Right forelimb (tissue), 1 donor: ENCODE measurements around the gene DNASE1.
A peak's percentile ranks its signal among the peaks of the same experiment; 100 is the strongest.

ENCODE experiments used
- DNase-seq: peaks from one replicate; pipeline ENCODE4 v3.0.0-alpha.2; 2018

Gene DNASE1

GRCh38 chr16:3665508-3665907 lies 11.0 kb downstream of the DNASE1 start:
- DNase-seq, result no peak

DNA sequence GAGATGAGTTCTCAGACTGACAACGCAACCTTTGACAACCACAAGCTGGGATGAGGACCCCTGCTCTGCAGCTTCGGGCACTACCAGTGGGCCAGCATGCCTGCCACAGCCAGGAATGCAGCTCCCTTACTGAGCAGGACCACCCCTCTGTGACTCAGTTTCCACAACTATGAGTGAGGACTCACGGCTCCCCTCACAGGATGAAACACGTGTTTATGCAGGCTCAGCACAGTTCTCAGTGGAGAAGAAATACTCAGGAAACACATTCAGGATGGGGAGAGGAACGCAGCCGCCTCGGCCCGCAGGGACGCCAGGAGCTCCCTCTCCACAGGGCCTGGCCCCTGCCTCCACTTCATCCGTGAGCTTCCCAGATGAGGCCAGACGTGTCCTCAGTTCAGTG lies 14.1 kb downstream of the DNASE1 start:
- DNase-seq, result no peak

DNA sequence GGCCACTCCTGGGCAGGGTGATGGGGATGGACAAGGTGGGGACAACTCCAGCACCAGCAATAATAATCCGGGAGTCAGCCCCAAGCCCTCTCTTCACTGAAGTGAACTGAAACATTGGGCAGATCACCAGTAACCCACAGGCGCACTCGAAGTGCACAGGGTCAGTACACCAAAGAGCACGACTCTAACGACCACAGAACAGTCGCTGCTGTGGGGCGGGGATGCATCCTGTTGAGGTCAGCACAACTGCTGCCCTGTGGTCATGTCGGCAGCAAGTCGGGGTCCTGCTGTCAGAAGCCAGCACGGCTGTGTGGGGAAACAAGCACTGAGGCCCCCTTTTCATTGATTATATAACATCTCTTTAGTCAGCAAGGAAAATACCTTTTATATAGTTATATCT lies 14.6 kb downstream of the DNASE1 start:
- no peak for DNase-seq

DNA sequence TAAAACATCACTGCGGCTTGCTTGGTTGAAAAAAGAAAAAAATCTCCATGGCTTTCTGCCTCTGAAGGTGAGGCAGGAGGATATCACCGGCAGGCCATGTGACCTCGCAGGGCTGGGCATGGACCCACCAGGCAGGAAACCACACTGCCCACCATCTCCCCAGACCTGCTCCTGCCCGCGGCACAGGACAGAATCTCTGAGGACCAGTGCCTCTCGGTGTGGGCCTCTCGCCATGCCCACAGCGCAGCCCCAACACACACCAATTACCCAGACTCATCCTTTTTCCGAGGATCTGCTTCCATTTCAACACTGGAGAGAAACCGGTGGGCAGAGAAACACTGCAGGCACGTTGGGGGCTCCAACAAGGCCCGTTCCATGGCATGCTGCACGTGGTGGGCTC lies 16.2 kb downstream of the DNASE1 start:
- DNase-seq, result no peak

DNA sequence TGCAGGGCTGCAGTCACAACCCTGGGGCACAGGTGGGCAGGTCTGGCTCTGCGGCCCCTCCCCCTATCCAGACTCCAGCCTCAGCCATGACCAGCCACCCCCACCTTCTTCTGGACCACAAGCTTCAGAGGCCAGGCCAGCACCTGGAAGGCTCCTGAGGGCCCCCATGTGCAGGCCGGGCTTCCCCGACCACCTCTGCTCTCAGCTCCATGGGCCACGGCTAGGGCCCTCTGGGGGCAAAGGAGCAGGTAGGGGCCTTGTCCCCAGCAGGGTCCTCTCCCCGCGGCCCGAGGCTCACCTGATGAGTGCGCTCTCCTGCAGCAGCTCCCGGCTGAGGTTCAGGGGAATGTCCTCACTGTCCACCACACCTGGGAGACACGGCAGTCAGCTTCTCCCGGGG lies 16.9 kb downstream of the DNASE1 start:
- no peak for DNase-seq

- DNase-seq, result no peak
These were observed 18.1 kb downstream of the DNASE1 start for GRCh38 chr16:3672571-3673041.

DNA sequence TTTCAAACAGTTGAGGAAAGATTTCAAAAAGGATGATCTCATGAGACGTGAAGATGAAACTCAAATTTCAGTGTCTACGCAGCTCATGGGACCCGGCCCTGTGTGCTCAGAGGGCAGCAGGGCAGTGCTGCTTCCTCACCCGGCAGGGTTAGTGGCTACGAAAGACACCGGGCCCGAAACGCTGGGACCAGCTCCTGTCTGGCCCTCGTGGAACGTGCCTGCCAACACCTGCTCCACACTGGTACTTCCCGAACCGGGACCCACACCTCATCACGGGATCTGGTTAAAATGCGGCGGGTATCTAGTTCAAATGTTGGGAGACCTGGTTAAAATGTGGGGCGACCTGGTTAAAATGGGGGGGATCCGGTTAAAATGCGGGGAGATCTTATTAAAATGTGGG lies 18.7 kb downstream of the DNASE1 start:
- no peak for DNase-seq

GRCh38 chr16:3673676-3674377 lies 19.3 kb downstream of the DNASE1 start:
- DNase-seq, result no peak

GRCh38 chr16:3674513-3675295 lies 20.2 kb downstream of the DNASE1 start:
- DNase-seq, result no peak

GRCh38 chr16:3675601-3676130 lies 21.2 kb downstream of the DNASE1 start:
- DNase-seq, result no peak

- no peak for DNase-seq
These were observed 23.5 kb downstream of the DNASE1 start for GRCh38 chr16:3677994-3678393.

DNA sequence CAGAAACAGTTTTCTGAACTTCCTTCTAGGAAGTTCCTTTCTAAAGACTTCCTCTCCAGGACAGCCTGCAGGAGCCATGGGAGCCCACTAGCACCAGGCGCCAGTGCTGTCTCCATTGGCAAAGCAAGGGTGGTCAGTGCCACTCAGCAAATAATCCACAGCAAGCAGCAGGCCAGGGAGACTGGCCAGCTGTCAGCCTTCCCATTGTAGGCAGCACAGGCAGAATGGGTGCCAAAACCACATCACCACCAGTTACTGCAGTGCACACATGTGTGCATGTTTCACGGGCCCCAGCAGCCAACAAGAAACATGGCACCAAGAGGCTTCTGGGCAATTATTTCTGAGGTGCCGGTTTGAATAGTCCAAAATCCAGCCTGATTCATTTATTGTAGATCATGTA lies 26.7 kb downstream of the DNASE1 start:
- no peak for DNase-seq

- no peak for DNase-seq
These were observed 32.5 kb downstream of the DNASE1 start for GRCh38 chr16:3687021-3687420.

GRCh38 chr16:3687792-3688191 lies 33.3 kb downstream of the DNASE1 start:
- no peak for DNase-seq

DNA sequence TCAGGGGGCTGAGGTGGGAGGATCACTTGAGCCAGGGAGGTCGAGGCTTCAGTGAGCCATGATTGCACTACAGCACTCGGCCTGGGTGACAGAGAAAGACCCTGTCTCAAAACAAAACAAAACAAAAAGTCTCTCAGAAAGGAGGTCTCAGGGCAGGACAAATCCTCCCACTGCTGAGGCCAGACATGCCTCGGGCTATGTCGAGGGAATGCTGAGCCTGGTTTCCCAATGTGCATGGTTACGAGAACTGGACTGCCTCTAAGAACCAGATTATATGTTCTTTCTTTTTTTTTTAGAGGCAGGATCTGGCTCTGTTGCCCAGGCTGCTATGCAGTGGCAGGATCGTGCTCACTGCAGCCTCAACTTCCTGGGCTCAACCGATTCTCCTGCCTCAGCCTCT lies 35.2 kb downstream of the DNASE1 start:
- no peak for DNase-seq

DNA sequence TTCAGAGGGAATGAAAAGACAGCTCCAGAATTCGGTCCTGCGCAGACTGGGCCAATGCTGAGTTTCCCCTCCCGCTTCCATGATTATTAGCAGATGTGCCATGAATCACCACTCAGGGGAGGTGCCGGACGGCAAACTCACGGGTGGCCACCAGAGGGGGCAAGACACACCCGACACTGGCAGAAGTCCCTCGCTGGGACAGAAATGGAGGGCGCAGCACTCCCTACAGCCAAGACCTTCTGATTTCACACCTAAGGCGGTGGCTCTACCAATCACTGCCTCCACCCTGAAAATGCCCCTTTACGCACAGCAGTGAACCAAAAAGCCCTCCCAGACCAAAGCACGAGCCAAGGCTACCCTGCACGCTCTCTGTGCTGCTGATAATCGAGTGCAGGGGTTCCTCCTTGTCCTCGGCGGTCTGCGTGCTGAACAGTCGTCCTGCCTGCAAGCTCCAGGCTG lies 36.0 kb downstream of the DNASE1 start:
- peak; percentile 96 for DNase-seq

DNA sequence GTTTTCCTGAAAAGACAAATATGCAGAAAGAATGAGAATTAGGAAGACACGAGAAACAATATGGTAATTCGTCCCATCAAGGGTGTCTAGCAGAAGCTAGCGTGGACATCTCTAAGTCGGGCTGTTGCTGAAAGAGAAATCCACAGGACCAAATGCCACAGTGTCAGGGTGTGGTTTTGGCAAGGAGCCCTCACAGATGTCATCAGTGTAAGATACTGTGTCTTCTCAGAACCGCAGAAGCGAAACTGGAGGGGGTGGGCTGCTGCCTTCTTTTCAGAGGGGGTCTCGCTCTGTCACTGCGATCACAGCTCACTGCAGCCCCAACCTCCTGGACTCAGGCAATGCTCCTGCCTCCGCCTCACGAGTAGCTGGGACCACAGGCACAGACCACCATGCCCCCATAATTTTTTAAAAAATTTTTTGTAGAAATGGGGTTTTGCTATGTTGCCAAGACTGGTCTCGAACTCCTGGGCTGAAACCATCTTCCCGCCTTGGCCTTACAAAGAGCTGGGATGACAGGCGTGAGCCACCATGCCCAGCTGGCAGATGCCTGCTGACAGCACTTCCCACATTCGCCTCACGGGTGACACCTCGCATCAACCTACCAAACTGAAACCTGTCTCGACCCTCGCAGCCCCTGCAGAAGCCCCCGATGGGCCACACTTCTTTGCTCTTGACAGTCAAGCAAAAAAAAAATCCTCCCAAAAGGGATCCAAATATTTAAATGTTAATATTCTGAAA lies 36.7 kb downstream of the DNASE1 start:
- no peak for DNase-seq

DNA sequence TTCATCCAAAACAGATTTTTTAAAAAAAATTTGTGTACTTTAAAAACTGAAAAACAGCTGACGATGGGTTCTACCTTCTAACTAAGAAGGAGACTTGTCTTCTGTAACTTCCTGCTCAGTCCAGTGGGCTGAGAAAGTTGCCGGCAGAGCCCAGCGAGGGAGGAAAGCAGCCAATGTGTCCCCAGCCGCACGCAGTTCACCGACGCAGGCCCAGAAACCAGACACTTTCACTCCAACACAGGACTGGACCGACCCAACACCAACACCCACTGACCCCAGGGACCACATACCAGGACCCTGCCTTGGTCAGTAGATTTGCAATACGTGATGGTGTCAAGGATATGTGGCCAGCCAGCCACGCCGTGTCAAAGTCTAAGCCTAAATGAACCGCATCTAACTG lies 37.3 kb downstream of the DNASE1 start:
- DNase-seq, result no peak

- no peak for DNase-seq
These were observed 39.6 kb downstream of the DNASE1 start for GRCh38 chr16:3694051-3694450.

DNA sequence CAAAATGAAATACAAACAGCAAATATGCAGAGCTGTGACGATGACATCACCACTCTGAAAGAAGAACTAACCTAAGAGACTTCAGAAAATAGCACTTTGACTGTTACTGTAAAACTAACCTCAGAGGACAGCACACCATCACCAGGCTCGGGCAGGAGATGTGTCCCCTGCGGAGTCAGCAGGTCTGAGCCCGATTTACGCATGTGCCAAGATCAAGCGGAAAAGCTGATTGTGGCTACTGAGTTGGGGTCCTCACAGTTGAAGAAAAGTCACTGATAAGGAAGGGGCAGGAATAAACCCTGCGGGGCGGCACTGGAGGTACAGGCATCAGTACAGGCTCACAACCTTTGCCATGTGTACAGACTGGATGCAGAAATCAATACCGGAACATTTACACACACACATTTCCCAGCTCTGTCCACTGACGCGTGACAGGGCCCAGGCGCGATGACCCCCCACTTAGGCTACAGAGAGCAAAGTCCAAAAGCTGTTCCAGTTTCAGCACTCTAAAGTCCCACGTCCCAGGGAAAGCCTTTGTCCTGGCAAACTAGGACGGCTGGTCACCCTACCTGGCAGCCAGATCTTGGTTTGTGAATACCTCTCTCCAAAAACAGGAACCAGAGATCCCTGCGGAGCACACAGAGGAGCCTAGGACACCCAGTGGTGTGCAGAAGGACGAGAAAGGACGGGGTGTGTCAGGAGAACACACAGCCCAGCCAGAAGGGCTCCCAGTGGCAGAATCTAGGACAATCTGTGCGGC lies 41.3 kb downstream of the DNASE1 start:
- no peak for DNase-seq

- DNase-seq, result no peak
These were observed 42.1 kb downstream of the DNASE1 start for GRCh38 chr16:3696425-3697218.

DNA sequence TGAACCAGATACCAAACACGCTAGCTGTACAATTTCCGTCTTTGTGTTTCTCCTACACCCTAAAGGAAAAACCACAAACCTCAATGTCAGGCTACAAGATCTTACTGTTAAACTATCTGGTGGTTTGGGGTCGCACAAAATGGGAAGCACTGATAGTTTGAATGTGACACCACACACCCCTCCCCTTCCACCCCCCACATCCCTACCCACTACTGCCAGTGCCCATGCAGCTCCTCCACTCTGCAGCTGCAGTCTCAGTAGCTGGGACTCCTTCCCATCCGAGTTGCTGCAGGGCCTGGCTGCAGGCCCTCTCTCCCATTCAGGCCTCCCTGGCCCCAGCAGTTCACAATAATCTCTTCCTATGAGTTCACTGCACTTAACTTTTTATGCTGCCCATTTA lies 44.5 kb downstream of the DNASE1 start:
- no peak for DNase-seq
